GM21515 (cell line): Measurements from ENCODE around the gene SNPH.
"Not testable (repeated sequence)": the region's sequence is repeated elsewhere in the genome, so short reads cannot be mapped to it uniquely, and the experiment has no call there.

Experiments used
- ATAC-seq: cut with Tn5 transposase; IDR thresholded peaks from one replicate; pipeline ENCODE4 v1.9.1; 2021; ENCODE audit not compliant: unreplicated experiment

The SNPH gene, protein sequence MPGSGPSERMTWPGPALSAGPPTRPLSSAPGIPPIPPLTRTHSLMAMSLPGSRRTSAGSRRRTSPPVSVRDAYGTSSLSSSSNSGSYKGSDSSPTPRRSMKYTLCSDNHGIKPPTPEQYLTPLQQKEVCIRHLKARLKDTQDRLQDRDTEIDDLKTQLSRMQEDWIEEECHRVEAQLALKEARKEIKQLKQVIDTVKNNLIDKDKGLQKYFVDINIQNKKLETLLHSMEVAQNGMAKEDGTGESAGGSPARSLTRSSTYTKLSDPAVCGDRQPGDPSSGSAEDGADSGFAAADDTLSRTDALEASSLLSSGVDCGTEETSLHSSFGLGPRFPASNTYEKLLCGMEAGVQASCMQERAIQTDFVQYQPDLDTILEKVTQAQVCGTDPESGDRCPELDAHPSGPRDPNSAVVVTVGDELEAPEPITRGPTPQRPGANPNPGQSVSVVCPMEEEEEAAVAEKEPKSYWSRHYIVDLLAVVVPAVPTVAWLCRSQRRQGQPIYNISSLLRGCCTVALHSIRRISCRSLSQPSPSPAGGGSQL

GRCh38 chr20:1266167-1266973 lies at the start of gene SNPH:
SNPH (plus strand) TSS chr20:1266294; CDS start chr20:1296240, 29,946 bp downstream.
- peak; percentile 59 for ATAC-seq

- not testable (repeated sequence) for ATAC-seq
Observed at GRCh38 chr20:1216527-1217427, 49.3 kb upstream of the SNPH start.

DNA sequence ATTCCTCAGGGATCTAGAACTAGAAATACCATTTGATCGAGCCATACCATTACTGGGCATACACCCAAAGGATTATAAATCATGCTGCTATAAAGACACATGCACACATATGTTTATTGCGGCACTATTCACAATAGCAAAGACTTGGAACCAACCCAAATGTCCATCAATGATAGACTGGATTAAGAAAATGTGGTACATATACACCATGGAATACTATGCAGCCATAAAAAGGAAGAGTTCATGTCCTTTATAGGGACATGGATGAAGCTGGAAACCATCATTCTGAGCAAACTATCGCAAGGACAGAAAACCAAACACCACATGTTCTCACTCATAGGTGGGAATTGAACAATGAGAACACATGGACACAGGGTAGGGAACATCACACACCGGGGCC lies 43.3 kb upstream of the SNPH start:
- ATAC-seq, result not testable (repeated sequence)

- ATAC-seq, result no peak
Observed at GRCh38 chr20:1224205-1224890, 41.7 kb upstream of the SNPH start.

GRCh38 chr20:1225263-1225782 lies 40.8 kb upstream of the SNPH start:
- ATAC-seq, result no peak

- no peak for ATAC-seq
Observed at GRCh38 chr20:1225783-1226654, 40.1 kb upstream of the SNPH start, which contains the start of gene RAD21L1. RAD21L1 (plus strand) TSS chr20:1226044; CDS start chr20:1228454, 2,410 bp downstream.

DNA sequence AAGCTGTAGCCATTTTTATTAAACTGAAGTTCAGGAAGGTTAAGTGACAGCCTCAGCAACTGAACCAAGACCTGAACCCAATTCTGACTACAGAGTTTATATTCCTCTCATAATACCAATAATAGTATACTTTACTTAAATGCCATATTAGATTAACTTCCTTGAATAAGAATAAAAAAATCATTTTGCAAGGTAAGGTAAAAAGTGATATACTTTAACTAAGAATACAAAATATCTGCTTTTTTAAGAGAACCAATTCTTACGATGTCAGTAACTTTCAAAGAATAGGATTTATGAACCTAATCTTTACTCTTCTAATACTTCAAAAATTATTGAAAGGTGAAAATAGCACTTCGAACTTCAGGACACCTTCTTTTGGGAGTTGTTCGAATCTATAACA lies 36.6 kb upstream of the SNPH start:
- no peak for ATAC-seq

- no peak for ATAC-seq
Observed at GRCh38 chr20:1232286-1233111, 33.6 kb upstream of the SNPH start.

- ATAC-seq, result no peak
Observed at GRCh38 chr20:1240549-1240948, 25.5 kb upstream of the SNPH start.

- ATAC-seq, result no peak
Observed at GRCh38 chr20:1241456-1241855, 24.6 kb upstream of the SNPH start.

- ATAC-seq, result no peak
Observed at GRCh38 chr20:1242099-1242498, 24.0 kb upstream of the SNPH start.

- ATAC-seq, result no peak
Observed at GRCh38 chr20:1242530-1242929, 23.6 kb upstream of the SNPH start.

- no peak for ATAC-seq
Observed at GRCh38 chr20:1245578-1245977, 20.5 kb upstream of the SNPH start.

DNA sequence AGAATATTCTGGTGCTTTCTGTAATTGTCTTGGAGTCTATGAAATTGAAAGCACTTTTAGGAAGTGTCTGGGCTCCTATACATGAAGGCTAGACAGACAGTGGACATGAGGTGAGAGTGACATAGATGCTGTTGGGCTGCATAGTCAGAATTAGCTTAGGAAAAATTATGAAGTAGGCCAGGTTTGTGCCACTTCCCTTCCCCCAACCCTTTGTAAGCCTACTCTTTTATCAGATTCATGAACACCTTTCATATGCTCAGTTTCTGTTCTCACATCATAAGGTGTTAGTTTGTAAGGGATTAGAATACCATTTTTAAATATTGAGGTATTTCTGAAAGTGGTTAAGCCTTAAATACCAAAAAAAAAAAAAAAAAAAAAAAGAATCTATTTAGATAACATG lies 18.4 kb upstream of the SNPH start:
- no peak for ATAC-seq

DNA sequence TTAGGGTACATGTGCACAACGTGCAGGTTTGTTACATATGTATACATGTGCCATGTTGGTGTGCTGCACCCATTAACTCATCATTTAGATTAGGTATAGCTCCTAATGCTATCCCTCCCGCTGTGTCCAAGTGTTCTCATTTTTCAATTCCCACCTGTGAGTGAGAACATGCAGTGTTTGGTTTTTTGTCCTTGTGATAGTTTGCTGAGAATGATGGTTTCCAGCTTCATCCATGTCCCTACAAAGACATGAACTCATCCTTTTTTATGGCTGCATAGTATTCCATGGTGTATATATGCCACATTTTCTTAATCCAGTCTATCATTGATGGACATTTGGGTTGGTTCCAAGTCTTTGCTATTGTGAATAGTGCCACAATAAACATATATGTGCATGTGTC lies 15.8 kb upstream of the SNPH start:
- ATAC-seq, result not testable (repeated sequence)

DNA sequence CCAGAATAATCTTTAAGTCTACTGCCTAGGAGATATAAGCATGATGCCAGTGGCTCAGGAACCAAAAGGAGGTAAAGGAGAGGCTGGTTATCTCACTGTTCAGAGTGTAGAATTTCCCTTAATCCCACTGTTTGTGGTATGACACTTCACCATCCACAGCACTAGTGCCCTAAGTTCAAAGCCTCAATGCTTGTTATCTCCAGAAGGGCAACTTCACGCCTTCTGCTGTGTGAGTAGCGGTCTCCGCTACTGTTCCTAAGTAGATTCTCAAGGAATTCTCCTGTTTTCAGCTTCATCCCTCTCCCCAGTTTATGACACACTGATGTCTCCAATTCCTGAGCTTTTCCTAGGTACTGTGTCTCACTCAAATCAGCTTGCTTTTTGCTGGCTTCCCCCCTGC lies 13.7 kb upstream of the SNPH start:
- no peak for ATAC-seq

GRCh38 chr20:1254254-1254653 lies 11.8 kb upstream of the SNPH start:
- no peak for ATAC-seq

DNA sequence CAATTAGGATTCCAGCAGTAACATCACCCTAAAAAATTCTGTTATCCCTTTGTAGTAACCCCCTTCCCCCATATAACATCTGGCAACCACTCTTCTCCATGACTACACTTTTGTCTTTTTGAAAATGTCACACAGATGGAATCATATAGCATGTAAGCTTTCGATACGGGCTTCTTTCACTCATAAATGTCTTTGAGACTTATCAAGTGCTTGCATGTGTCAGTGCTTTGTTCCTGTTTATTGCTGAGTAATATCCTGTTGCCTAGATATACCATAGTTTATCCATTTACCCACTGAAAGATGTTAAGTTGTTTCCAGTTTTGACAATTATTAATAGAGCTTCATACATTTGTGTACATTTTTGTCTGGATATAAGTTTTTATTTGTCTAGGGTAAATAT lies 10.4 kb upstream of the SNPH start:
- ATAC-seq, result no peak
